ENCODE data around the gene OR2J1. TPM values are rescaled to one million over a fixed set of nuclear protein-coding genes. Genes with fewer than 3 reads are reported as not detected.

OR2J1 gene
- total RNA-seq, 1 donor from 2014 or later = not detected

- H3K36me3 Mint-ChIP-seq (ENCODE audit: low read depth, unreplicated experiment) = no peaks in the 10 kb centered on the region
- H3K27ac ChIP-seq (ENCODE audit: low read depth, low read length) = no peak overlapping the region
- H3K4me1 Mint-ChIP-seq (ENCODE audit: low read depth, unreplicated experiment) = no peaks in the 10 kb centered on the region
- no peak for TF ChIP-seq CTCF (IDR thresholded peaks at IDR 0.05; ENCODE audit: insufficient read depth, low read depth, low read length)
- TF ChIP-seq EZH2 (IDR thresholded peaks at IDR 0.05; ENCODE audit: insufficient read depth, low read length) = no peak
- DNase-seq (ENCODE audit: low read depth) = no peak
- no peak for FAIRE-seq
- no peak overlapping the region for H2AFZ ChIP-seq (ENCODE audit: low read depth, low read length)
- H3K36me3 ChIP-seq (ENCODE audit: insufficient read depth, low read length) = no peaks in the 10 kb centered on the region
- H3K9ac ChIP-seq (ENCODE audit: low read length) = no peak overlapping the region
- H4K20me1 ChIP-seq (ENCODE audit: insufficient read depth, low read length) = no peaks in the 10 kb centered on the region
- H3K4me3 ChIP-seq (ENCODE audit: insufficient read depth, low read depth, low read length) = no peak overlapping the region
- H3K27me3 Mint-ChIP-seq (ENCODE audit: low read depth, unreplicated experiment) = peaks cover 20% of the 10 kb centered on the region
- no peak overlapping the region for H3K27ac Mint-ChIP-seq (ENCODE audit: unreplicated experiment)
- H3K27me3 ChIP-seq (ENCODE audit: insufficient read depth, low read length) = no peaks in the 10 kb centered on the region
- H3K79me2 ChIP-seq (ENCODE audit: insufficient read depth, low read length) = no peaks in the 10 kb centered on the region
- H3K9me3 Mint-ChIP-seq (ENCODE audit: unreplicated experiment) = no peaks in the 10 kb centered on the region
- H3K4me3 Mint-ChIP-seq (ENCODE audit: unreplicated experiment) = no peak overlapping the region
- H3K4me2 ChIP-seq (ENCODE audit: low read length) = no peak overlapping the region
- H3K9me3 ChIP-seq (ENCODE audit: insufficient read depth, low read depth, low read length) = peaks cover 2% of the 10 kb centered on the region
- no peaks in the 10 kb centered on the region for H3K4me1 ChIP-seq (ENCODE audit: insufficient read depth, low read length)
Measured at GRCh38 chr6:29079203-29079602, 20.1 kb upstream of the OR2J1 start.

- Histone ChIP-seq H3K36me3 (ENCODE audit: insufficient read depth, low read length) (no peaks in the 10 kb centered on the region), H4K20me1 (ENCODE audit: insufficient read depth, low read length) (no peaks in the 10 kb centered on the region), H3K4me1 (ENCODE audit: insufficient read depth, low read length) (no peaks in the 10 kb centered on the region), H3K27me3 (ENCODE audit: insufficient read depth, low read length) (no peaks in the 10 kb centered on the region), H3K9me3 (ENCODE audit: insufficient read depth, low read depth, low read length) (peaks cover 2% of the 10 kb centered on the region), H3K27ac (ENCODE audit: low read depth, low read length) (no peak overlapping the region), H2AFZ (ENCODE audit: low read depth, low read length) (no peak overlapping the region), H3K79me2 (ENCODE audit: insufficient read depth, low read length) (no peaks in the 10 kb centered on the region), H3K9ac (ENCODE audit: low read length) (no peak overlapping the region), H3K4me2 (ENCODE audit: low read length) (no peak overlapping the region), H3K4me3 (ENCODE audit: insufficient read depth, low read depth, low read length) (no peak overlapping the region)
- Mint-ChIP-seq H3K27me3 (ENCODE audit: low read depth, unreplicated experiment) (peaks cover 11% of the 10 kb centered on the region), H3K4me3 (ENCODE audit: unreplicated experiment) (no peak overlapping the region), H3K36me3 (ENCODE audit: low read depth, unreplicated experiment) (no peaks in the 10 kb centered on the region), H3K27ac (ENCODE audit: unreplicated experiment) (no peak overlapping the region), H3K4me1 (ENCODE audit: low read depth, unreplicated experiment) (no peaks in the 10 kb centered on the region), H3K9me3 (ENCODE audit: unreplicated experiment) (no peaks in the 10 kb centered on the region)
- TF ChIP-seq EZH2 (IDR thresholded peaks at IDR 0.05; ENCODE audit: insufficient read depth, low read length) (no peak), CTCF (IDR thresholded peaks at IDR 0.05; ENCODE audit: insufficient read depth, low read depth, low read length) (no peak)
- DNase-seq (ENCODE audit: low read depth) = no peak
- FAIRE-seq = no peak
Measured at GRCh38 chr6:29081312-29081711, 18.0 kb upstream of the OR2J1 start.

GRCh38 chr6:29082457-29082856, 16.8 kb upstream of the OR2J1 start:
- Histone ChIP-seq H2AFZ (ENCODE audit: low read depth, low read length) (no peak overlapping the region), H3K4me1 (ENCODE audit: insufficient read depth, low read length) (no peaks in the 10 kb centered on the region), H3K9ac (ENCODE audit: low read length) (no peak overlapping the region), H3K36me3 (ENCODE audit: insufficient read depth, low read length) (no peaks in the 10 kb centered on the region), H3K79me2 (ENCODE audit: insufficient read depth, low read length) (no peaks in the 10 kb centered on the region), H3K4me3 (ENCODE audit: insufficient read depth, low read depth, low read length) (no peak overlapping the region), H3K27ac (ENCODE audit: low read depth, low read length) (no peak overlapping the region), H3K27me3 (ENCODE audit: insufficient read depth, low read length) (no peaks in the 10 kb centered on the region), H3K9me3 (ENCODE audit: insufficient read depth, low read depth, low read length) (peaks cover 2% of the 10 kb centered on the region), H4K20me1 (ENCODE audit: insufficient read depth, low read length) (no peaks in the 10 kb centered on the region), H3K4me2 (ENCODE audit: low read length) (no peak overlapping the region)
- no peaks in the 10 kb centered on the region for H3K9me3 Mint-ChIP-seq (ENCODE audit: unreplicated experiment)
- H3K36me3 Mint-ChIP-seq (ENCODE audit: low read depth, unreplicated experiment) = no peaks in the 10 kb centered on the region
- TF ChIP-seq CTCF (IDR thresholded peaks at IDR 0.05; ENCODE audit: insufficient read depth, low read depth, low read length) = no peak
- TF ChIP-seq EZH2 (IDR thresholded peaks at IDR 0.05; ENCODE audit: insufficient read depth, low read length) = no peak
- FAIRE-seq = no peak
- no peak overlapping the region for H3K4me3 Mint-ChIP-seq (ENCODE audit: unreplicated experiment)
- H3K27ac Mint-ChIP-seq (ENCODE audit: unreplicated experiment) = no peak overlapping the region
- no peak for DNase-seq (ENCODE audit: low read depth)
- H3K4me1 Mint-ChIP-seq (ENCODE audit: low read depth, unreplicated experiment) = no peaks in the 10 kb centered on the region
- peaks cover 13% of the 10 kb centered on the region for H3K27me3 Mint-ChIP-seq (ENCODE audit: low read depth, unreplicated experiment)
